GM19397 (cell line): ENCODE measurements around the gene NFKBIA.
"Not testable (repeated sequence)": the region's sequence is repeated elsewhere in the genome, so short reads cannot be mapped to it uniquely, and the experiment has no call there.

ENCODE experiments used
- ATAC-seq: cut with Tn5 transposase; IDR thresholded peaks from one replicate; pipeline ENCODE4 v1.9.1; 2021; ENCODE audit warnings: mild to moderate bottlenecking, moderate library complexity; ENCODE audit not compliant: unreplicated experiment

Gene NFKBIA

GRCh38 chr14:35404449-35405303 lies at the start of gene NFKBIA:
NFKBIA (minus strand) TSS chr14:35404749; CDS start chr14:35404644, 105 bp downstream.
- peak; percentile 68 for ATAC-seq

- no peak for ATAC-seq
Measured at GRCh38 chr14:35446450-35446849, 41.9 kb upstream of the NFKBIA start.

GRCh38 chr14:35444104-35444503 lies 39.6 kb upstream of the NFKBIA start:
- ATAC-seq: no peak

- ATAC-seq: no peak
Measured at GRCh38 chr14:35441160-35441559, 36.6 kb upstream of the NFKBIA start.

- ATAC-seq: peak; percentile 64
Measured at GRCh38 chr14:35438910-35439713, 34.6 kb upstream of the NFKBIA start.

- ATAC-seq: not testable (repeated sequence)
Measured at GRCh38 chr14:35438492-35438891, 33.9 kb upstream of the NFKBIA start.

GRCh38 chr14:35435177-35435576 lies 30.6 kb upstream of the NFKBIA start:
- ATAC-seq: no peak

GRCh38 chr14:35433826-35434225 lies 29.3 kb upstream of the NFKBIA start:
- ATAC-seq: no peak

- ATAC-seq: no peak
Measured at GRCh38 chr14:35430459-35431199, 26.1 kb upstream of the NFKBIA start.

- no peak for ATAC-seq
Measured at GRCh38 chr14:35429951-35430350, 25.4 kb upstream of the NFKBIA start.

GRCh38 chr14:35425850-35426249 lies 21.3 kb upstream of the NFKBIA start:
- no peak for ATAC-seq

GRCh38 chr14:35423621-35424020 lies 19.1 kb upstream of the NFKBIA start:
- ATAC-seq: no peak

- ATAC-seq: no peak
Measured at GRCh38 chr14:35420036-35420811, 15.7 kb upstream of the NFKBIA start.

- no peak for ATAC-seq
Measured at GRCh38 chr14:35419429-35419841, 14.9 kb upstream of the NFKBIA start.

GRCh38 chr14:35418093-35418492 lies 13.5 kb upstream of the NFKBIA start:
- ATAC-seq: no peak

GRCh38 chr14:35416108-35416750 lies 11.7 kb upstream of the NFKBIA start:
- peak; percentile 51 for ATAC-seq

GRCh38 chr14:35414365-35414764 lies 9.8 kb upstream of the NFKBIA start:
- no peak for ATAC-seq

- ATAC-seq: no peak
Measured at GRCh38 chr14:35412272-35413056, 7.9 kb upstream of the NFKBIA start.

GRCh38 chr14:35410858-35411257 lies 6.3 kb upstream of the NFKBIA start:
- no peak for ATAC-seq
